Tibial nerve (tissue), 3 donors: ENCODE results near the gene GPC5.

Experiments
- POLR2A ChIP-seq, 2 donors: fragments of 450-650 bp; IDR thresholded peaks; one replicate each; pipeline ENCODE4 v1.6.1; 2017; ENCODE audit warnings: antibody characterized with exemption in 2 of 2, mild to moderate bottlenecking in 2 of 2, moderate library complexity in 2 of 2
- TF ChIP-seq, protein P1 (sequence below), 5 experiments: fragments of 200-600 bp in 3 of 5; fragments of 450-650 bp in 2 of 5; sonication (generic) in 3 of 5; IDR thresholded peaks; one replicate each; pipeline ENCODE4 v1.5.1; 2016 to 2019; ENCODE audit warnings: antibody characterized with exemption in 5 of 5, mild to moderate bottlenecking in 3 of 5, moderate library complexity in 2 of 5

- TF ChIP-seq, protein P1, sequence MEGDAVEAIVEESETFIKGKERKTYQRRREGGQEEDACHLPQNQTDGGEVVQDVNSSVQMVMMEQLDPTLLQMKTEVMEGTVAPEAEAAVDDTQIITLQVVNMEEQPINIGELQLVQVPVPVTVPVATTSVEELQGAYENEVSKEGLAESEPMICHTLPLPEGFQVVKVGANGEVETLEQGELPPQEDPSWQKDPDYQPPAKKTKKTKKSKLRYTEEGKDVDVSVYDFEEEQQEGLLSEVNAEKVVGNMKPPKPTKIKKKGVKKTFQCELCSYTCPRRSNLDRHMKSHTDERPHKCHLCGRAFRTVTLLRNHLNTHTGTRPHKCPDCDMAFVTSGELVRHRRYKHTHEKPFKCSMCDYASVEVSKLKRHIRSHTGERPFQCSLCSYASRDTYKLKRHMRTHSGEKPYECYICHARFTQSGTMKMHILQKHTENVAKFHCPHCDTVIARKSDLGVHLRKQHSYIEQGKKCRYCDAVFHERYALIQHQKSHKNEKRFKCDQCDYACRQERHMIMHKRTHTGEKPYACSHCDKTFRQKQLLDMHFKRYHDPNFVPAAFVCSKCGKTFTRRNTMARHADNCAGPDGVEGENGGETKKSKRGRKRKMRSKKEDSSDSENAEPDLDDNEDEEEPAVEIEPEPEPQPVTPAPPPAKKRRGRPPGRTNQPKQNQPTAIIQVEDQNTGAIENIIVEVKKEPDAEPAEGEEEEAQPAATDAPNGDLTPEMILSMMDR (IDR thresholded peaks at IDR 0.05), result no peak
- no peak for TF ChIP-seq POLR2A (IDR thresholded peaks at IDR 0.05)
These were observed 174.0 kb downstream of the GPC5 start for GRCh38 chr13:91572439-91572838.
